Measurements from ENCODE around the gene TOMM20L. TPM values are rescaled to one million over a fixed set of nuclear protein-coding genes. Genes with fewer than 3 reads are reported as not detected.
"Not testable (repeated sequence)": the region's sequence is repeated elsewhere in the genome, so short reads cannot be mapped to it uniquely, and the experiment has no call there.

TOMM20L gene
- total and polyA plus RNA-seq, 2 experiments from 2014 or later = not detected

GRCh38 chr14:58408681-58409215 is 13.0 kb downstream of the TOMM20L start:
- Histone ChIP-seq H3K36me3 (peaks cover 38% of the 10 kb centered on the region), H3K27me3 (no peaks in the 10 kb centered on the region), H3K9me3 (ENCODE audit: low read depth) (no peaks in the 10 kb centered on the region), H3K4me1 (ENCODE audit: low read depth) (no peaks in the 10 kb centered on the region), H3K4me3 (no peak overlapping the region), H3K27ac (no peak overlapping the region)
- DNase-seq (ENCODE audit: low read depth in 1 of 2, low spot score in 1 of 2) = no peak
- TF ChIP-seq CTCF (IDR thresholded peaks at IDR 0.05; ENCODE audit: low read depth, low read length) = no peak

- Histone ChIP-seq H3K4me3 (no peak overlapping the region), H3K27me3 (no peaks in the 10 kb centered on the region), H3K36me3 (peaks cover 24% of the 10 kb centered on the region), H3K4me1 (ENCODE audit: low read depth) (peaks cover 3% of the 10 kb centered on the region), H3K9me3 (ENCODE audit: low read depth) (no peaks in the 10 kb centered on the region), H3K27ac (no peak overlapping the region)
- DNase-seq (ENCODE audit: low read depth in 1 of 2, low spot score in 1 of 2) = peak in 1 of 2 donors; percentile 4
- no peak for TF ChIP-seq CTCF (IDR thresholded peaks at IDR 0.05; ENCODE audit: low read depth, low read length)
Observed at GRCh38 chr14:58414845-58415244, 19.1 kb downstream of the TOMM20L start.

- no peak for DNase-seq (ENCODE audit: low read depth in 1 of 2, low spot score in 1 of 2)
- peaks cover 17% of the 10 kb centered on the region for H3K36me3 ChIP-seq
Observed at GRCh38 chr14:58415636-58416547, 20.2 kb downstream of the TOMM20L start.

GRCh38 chr14:58416934-58417333 is 21.2 kb downstream of the TOMM20L start:
- H3K9me3 ChIP-seq (ENCODE audit: low read depth); DNase-seq (ENCODE audit: low read depth in 1 of 2, low spot score in 1 of 2); H3K36me3 ChIP-seq; H3K27ac ChIP-seq; H3K4me3 ChIP-seq; H3K4me1 ChIP-seq (ENCODE audit: low read depth); H3K27me3 ChIP-seq: not testable (repeated sequence)

More at GRCh38 chr14:58415636-58416547, 20.2 kb downstream of the TOMM20L start:
- no peaks in the 10 kb centered on the region for H3K9me3 ChIP-seq (ENCODE audit: low read depth)
- no peak overlapping the region for H3K4me3 ChIP-seq
- no peak for TF ChIP-seq CTCF (IDR thresholded peaks at IDR 0.05; ENCODE audit: low read depth, low read length)
- H3K27me3 ChIP-seq = no peaks in the 10 kb centered on the region
- peaks cover 3% of the 10 kb centered on the region for H3K4me1 ChIP-seq (ENCODE audit: low read depth)
- H3K27ac ChIP-seq = no peak overlapping the region

- Histone ChIP-seq H3K4me1 (ENCODE audit: low read depth) (peaks cover 9% of the 10 kb centered on the region), H3K27me3 (no peaks in the 10 kb centered on the region), H3K9me3 (ENCODE audit: low read depth) (no peaks in the 10 kb centered on the region), H3K36me3 (peaks cover 12% of the 10 kb centered on the region), H3K4me3 (peak overlapping the region; percentile 77), H3K27ac (peak overlapping the region; percentile 93)
- no peak for TF ChIP-seq CTCF (IDR thresholded peaks at IDR 0.05; ENCODE audit: low read depth, low read length)
- peak; percentile 76 to 80 for DNase-seq (ENCODE audit: low read depth in 1 of 2, low spot score in 1 of 2)
Observed at GRCh38 chr14:58426670-58427280, 31.0 kb downstream of the TOMM20L start.

Data from cardiac muscle cell (in vitro differentiated cells and primary cell).